KBM-7 (cell line): ENCODE data around the gene SPRY1.

Experiments
- DNase-seq: peaks from one replicate; pipeline ENCODE4 v3.0.0-alpha.2; 2015
- in situ Hi-C: fragments of 300-500 bp; cut with MboI; formaldehyde crosslinking; loops from 2 replicates; pipeline ENCODE4 v1.14.3; 2020; ENCODE audit warnings: low sequenced_read_pairs, low pct_unique_long_range_greater_than_20kb, mixed read lengths

SPRY1 gene

DNA sequence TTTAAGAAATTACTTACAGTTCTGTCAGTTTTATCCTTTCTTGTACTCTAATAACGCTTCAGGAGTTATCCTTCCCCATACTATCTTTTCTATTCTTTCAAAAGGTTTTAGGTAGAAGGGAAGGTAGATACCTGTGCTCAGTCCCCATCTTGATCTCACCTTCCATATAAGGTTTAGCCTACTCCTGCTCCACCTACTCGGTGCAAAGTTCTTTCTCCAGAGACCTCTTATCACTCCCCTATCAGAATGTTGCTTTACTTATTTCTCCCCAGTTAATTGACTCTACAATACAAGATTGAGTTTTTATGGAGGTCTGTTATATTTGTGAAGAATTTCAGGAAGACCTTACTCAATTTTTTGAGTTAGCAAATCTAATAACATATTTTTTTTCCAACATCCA, 33.9 kb downstream of the SPRY1 start:
- in situ Hi-C loops, result no loop called here
- no peak for DNase-seq

GRCh38 chr4:123433573-123433972, 37.0 kb downstream of the SPRY1 start:
- in situ Hi-C loops, result no loop called here
- DNase-seq, result no peak

- no peak for DNase-seq
- in situ Hi-C loops, result no loop called here
Observed at GRCh38 chr4:123433976-123434375, 37.4 kb downstream of the SPRY1 start.

DNA sequence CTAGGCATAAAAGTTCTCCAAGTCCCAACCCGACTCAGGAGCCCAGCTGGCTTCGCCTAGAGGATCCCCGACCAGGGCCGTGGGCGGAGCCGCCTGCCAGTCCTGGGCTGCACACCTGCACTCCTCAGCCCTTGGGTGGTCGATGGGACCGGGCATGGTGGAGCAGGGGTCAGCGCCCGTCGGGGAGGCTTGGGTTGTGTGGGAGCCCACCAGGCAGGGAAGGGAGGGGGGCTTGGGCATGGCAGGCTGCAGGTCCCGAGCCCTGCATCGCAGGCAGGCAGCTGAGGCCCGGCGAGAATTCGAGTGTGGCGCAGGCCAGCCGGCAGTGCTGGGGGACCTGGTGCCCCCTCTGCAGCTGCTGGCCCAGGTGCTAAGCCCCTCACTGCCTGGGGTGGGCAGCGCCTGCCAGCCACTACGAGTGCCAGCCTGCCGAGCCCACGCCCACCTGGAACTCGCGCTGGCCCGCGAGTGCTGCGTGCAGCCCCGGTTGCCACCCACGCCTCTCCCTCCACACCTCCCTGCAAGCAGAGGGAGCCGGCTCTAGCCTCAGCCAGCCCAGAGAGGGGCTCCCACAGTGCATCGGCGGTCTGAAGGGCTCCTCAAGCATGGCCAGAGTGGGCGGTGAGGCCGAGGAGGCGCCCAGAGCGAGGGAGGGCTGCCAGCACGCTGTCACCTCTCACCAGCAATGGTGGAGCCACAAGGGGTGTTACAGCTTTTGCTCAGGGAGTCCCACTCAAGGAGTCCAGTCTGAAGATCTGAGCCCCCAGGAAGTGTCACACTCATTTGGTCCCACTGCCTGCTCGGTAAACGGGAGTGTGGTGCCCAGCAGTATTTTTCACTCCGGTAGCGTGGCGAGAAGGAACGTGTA, 38.9 kb downstream of the SPRY1 start:
- in situ Hi-C loops, result no loop called here
- no peak for DNase-seq

DNA sequence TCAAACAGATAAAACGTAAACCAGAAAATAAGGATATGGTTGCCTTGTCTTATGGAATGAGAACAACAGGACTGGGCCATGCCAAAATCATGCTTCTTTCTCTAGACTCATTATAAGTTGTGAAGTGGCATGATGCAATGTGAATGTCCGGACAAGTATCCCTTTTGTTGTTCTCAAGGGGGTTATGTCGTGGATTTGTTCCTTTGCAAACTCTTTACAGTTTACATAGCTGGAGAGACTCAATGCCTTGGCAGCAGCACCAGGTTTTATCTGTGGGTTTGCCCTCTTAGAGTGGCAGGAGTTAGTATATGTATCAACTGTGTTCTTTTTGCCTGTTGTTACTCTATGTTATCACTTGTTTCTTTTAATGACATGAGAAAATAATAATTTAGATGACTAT, 41.4 kb downstream of the SPRY1 start:
- in situ Hi-C loops, result no loop called here
- no peak for DNase-seq

DNA sequence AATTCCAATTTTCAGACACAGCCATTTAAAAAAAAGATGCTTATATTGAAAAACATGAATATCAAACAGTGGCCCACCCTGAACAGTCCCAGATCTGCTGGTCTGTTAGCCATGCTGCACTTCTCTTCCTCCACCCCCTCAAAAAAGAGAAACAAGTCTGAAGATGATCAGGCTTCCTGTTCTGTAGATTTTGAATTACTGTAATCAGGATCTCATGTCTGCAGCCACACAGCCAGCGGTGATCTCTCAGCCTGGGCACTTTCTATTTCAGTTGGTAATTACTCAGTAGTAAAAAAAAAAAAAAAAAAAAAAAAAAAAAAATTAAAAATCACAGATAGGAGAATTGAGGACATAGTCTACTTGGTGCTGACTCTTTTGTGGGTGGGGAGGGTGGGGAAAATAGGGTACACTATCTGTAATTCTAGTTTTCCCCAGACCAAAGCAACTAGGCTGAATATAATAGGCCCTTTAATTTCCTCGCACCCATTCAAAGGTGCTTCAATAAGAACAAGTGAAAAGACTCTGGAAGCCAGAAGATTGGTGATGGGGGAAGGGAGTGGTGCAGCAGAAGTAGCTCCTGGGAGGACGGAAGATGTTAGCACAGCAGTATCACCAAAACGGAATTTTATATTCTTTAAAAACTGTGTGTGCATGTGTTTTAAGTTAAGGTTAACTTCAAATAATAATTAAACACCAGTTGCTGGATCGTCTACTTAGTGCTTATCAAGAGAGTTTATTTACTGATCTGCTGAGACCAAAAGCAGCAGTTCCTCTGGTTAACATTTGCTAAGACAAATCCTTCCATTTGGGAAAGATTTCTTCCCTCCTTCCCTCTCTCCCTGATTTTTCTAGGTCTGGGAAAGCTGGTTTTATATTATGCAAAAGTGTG, 47.0 kb downstream of the SPRY1 start:
- DNase-seq, result peak; percentile 64
- in situ Hi-C loops, result no loop called here

DNA sequence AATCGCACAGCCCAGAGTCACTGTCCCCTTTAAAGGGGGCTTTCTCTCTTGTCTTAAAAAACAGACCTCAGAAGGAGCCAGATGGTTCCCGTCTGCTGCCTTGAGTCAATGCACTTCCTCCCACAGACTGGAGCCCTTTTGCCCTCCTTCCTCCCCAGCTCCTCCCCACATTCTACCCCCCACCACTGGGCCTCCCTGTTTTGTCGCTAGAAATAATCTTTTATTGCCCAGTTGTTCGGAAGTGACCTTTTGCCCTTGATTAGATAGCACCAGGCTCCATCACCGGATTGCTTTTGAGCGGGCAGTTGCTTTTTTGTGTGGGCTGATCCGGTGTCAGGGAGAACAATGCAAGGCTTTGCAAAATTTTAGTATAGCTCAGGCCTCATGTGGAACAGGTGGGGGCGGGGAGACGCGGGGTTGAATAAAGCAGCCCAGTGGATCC, 47.7 kb downstream of the SPRY1 start:
- in situ Hi-C loops, result no loop called here
- peak; percentile 93 for DNase-seq

DNA sequence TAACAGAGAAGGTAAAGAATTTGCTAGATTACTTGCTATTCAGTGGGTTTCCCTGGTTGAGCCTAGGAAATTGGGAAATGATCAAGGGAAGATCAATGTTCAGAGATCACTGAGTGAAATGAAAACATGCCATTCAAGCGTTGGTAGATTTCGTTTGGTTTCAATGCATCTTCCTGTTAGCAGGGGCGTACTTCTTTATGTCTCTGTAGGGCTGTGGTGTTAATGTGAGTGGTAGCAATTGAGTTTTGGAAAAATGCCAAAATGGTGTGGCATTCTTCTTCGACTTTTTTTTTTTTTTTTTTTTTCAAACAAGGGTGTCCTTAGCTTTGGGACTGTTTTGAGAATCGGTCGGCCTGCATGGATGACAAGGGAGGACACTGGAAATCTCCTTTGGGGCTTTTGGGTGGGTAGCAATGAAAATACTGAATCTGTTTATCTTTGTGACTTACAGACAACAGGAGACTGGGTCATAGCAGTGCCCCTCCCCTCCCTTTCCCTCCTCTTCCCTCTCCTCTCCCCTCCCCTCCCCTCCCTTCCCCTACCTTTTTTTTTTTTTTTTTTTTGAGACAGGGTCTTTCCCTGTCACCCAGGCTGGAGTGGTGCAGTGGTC, 50.4 kb downstream of the SPRY1 start:
- in situ Hi-C loops, result no loop called here
- peak; percentile 41 for DNase-seq

- in situ Hi-C loops, result no loop called here
- no peak for DNase-seq
Observed at GRCh38 chr4:123449362-123449761, 52.8 kb downstream of the SPRY1 start.

DNA sequence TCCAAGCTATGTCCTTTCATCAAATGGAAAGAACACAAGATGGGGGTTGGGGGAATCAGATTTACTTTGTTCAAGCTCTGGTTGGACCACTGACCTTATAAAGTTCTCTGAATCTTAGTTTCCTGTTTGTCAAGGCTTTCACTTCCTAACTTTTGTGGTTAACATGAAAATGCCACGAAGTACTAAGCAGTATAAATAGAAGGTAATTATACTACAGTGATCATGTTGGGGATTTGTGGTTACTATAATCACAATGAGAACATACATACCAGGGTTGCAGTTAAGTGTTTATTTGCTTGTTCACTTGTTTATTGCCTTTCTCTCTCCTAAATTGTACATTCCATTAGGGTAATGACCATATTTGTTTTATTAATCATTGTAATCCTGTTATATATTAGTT, 53.2 kb downstream of the SPRY1 start:
- in situ Hi-C loops, result no loop called here
- peak; percentile 30 for DNase-seq

- no peak for DNase-seq
- in situ Hi-C loops, result no loop called here
Observed at GRCh38 chr4:123450393-123450792, 53.8 kb downstream of the SPRY1 start.

GRCh38 chr4:123452616-123453015, 56.0 kb downstream of the SPRY1 start:
- in situ Hi-C loops, result no loop called here
- DNase-seq, result peak; percentile 41

DNA sequence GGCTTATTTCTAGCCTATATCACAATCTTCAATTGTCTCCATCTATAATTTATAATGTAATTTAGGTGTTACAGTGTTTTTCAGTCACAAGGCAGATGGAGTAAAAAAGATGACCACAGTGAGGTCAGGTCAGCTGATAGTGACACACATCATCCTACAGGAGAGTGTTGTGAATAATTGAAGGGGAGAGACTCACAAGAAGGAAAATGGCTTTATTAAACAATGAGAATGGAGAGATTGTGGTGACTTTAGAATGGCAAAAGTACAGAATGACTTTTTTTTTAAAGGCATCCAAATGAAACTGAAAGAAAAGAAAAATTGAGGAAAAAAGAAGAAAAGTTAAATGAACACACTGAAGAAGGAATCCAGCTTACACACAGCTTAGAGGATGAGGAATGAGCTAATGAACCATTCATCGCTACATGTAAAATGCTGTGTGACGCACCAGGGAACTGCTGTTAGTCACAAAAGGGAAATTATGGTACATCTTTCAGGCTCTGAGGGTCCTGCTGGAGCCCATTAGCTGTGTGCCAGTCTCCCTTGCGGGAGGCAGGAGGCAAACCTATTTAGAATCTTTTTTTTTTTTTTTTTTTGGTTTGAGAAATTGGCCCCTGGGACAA, 56.6 kb downstream of the SPRY1 start:
- no peak for DNase-seq
- in situ Hi-C loops, result no loop called here
